HG03460 (cell line): ENCODE results near the gene PXDN.
"Not testable (repeated sequence)": the region's sequence is repeated elsewhere in the genome, so short reads cannot be mapped to it uniquely, and the experiment has no call there.

Experiments used
- ATAC-seq: cut with Tn5 transposase; IDR thresholded peaks from one replicate; pipeline ENCODE4 v1.9.1; 2021; ENCODE audit not compliant: unreplicated experiment

The PXDN gene, protein sequence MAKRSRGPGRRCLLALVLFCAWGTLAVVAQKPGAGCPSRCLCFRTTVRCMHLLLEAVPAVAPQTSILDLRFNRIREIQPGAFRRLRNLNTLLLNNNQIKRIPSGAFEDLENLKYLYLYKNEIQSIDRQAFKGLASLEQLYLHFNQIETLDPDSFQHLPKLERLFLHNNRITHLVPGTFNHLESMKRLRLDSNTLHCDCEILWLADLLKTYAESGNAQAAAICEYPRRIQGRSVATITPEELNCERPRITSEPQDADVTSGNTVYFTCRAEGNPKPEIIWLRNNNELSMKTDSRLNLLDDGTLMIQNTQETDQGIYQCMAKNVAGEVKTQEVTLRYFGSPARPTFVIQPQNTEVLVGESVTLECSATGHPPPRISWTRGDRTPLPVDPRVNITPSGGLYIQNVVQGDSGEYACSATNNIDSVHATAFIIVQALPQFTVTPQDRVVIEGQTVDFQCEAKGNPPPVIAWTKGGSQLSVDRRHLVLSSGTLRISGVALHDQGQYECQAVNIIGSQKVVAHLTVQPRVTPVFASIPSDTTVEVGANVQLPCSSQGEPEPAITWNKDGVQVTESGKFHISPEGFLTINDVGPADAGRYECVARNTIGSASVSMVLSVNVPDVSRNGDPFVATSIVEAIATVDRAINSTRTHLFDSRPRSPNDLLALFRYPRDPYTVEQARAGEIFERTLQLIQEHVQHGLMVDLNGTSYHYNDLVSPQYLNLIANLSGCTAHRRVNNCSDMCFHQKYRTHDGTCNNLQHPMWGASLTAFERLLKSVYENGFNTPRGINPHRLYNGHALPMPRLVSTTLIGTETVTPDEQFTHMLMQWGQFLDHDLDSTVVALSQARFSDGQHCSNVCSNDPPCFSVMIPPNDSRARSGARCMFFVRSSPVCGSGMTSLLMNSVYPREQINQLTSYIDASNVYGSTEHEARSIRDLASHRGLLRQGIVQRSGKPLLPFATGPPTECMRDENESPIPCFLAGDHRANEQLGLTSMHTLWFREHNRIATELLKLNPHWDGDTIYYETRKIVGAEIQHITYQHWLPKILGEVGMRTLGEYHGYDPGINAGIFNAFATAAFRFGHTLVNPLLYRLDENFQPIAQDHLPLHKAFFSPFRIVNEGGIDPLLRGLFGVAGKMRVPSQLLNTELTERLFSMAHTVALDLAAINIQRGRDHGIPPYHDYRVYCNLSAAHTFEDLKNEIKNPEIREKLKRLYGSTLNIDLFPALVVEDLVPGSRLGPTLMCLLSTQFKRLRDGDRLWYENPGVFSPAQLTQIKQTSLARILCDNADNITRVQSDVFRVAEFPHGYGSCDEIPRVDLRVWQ (N-terminal part only)

DNA sequence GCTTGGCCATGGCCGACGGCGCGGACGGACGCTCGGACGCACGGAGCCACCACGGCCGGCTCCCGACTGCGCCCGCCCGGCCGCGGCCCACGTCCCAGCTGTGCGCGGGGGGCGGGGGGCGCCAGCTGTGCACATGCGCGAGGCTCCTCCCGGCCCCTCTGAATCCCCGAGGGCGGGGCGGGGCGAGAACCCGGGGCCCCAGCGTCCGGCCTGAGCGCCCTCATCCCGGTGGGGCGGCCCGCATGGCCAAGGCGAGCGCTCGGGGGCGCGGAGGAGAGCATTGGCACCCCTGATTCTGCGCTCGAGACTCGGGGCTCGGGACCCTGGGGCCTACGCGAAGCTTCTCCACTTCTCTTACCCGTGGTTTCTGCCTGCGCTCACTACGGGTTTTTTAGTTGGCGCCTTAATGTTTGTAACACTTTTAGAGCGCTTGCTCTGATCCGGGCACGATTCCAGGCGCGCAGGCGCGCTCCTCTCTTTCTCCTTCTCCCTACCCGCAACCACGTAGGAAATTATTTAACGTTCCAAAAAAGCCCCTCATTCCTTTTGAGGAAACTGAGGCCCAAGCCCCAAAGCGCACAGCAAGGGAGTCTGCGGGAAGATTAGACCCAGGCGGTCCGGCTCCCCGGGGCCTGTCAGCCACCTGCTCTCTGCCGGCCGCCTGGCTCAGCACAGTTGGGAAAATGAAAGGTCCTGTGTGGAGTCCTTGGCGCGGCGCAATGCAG, at the start of gene PXDN:
TSS of gene PXDN (minus strand) at position 70 of the 725 bp plus-strand sequence. CDS start at position 10, 60 bp downstream.
- ATAC-seq = no peak

DNA sequence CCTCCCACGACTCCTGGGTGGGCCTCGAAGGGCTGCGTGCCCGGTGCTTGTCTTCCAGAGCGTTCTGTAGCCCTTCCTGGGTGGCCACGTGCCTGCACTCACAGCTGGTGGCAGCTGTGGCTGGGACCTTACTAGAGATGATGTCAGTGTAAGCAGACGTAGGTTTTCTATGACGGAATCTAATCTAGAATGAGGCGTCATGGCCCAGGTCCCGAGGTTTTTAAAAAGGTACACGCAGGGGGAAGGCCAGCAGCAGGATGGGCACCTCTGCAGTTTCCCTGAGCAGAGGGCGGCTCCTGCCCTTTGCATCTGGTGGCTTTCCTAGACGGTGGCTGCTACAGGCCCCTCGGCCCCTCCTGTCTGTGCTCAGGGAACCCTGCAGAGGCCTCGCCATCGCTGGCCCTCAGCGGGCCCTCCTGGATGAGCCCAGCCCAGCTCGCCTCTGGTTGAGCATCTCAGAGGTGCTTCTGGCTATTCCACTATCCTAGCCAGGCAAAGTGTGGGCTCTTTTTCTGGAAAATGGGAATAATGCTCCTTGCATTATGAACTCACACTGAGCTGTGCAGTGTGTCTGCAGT, 49.6 kb upstream of the PXDN start:
- ATAC-seq = no peak

DNA sequence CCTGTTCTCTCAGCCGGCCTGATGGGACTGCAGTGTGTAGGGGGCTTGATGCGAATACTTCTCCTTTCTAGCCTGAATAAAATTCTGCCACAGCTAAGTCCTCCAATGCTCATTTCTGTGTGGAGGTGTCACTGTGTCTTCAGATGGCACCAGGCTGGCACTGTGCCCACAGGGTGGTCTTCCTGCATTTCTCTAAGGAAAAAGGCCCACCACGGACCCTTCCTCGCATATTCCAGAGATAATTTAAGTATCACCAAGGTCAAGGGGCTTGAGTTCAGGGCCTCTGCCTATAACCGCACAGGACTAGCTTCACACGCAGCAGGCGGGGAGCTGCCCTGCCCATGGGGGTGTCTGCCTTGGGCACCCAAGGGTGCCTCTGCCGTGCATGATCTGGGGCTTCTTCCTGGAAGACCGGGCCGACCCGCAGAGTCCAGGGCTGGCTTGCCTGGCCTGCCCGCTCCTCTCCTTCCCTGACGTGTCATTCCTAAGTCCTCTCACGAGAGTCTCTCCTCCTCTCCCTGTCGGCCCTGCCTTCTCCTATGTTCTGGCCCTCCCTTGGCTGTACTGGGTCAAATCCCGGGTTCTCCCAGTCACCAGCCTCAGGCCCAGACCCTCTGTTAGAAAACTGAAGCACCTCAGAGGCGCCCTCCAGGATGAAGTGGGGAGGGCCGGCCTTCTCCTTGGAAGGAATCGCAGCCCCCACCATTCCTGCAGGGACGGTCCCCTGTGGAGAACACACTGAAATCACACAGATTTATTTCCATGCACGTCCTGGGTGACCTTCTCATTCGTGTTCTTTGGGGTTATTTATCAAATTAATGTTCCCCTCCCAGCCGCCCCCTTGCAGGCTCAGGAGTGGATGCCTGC, 48.9 kb upstream of the PXDN start:
- no peak for ATAC-seq

DNA sequence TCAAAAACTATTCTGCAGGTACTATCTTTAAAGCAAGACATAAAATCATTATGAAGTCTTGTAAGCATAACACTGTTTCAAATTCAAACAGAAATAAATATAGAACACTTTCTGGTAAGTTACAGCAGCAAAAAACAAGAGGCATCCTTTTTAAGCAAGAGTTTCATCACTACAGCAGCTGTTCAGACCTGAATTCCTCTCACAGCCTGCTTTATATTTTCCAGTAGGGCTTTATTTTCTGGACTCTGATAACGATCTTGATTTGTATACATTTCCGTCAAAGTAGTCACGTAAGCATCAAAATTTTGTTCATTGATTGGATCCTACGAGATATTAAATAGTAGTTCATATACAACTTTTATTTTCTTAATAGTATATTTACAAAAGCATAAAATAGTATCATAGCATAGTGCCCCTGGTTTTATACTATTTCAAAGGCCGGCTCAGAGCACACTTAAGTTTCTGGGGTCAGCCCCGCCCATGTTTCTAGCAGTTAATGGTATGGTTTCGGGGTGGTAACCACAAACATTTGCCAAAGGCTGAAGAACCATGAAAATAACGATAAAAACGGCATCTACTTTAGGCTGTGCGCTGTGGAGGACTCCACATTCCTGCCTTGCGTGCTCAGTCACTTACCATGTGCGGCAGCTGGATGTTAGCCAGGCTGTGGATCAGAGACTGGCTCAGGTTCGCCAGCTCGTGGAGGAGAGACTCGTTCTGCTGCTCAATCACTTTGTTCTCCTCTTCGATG, 47.5 kb upstream of the PXDN start:
- ATAC-seq = no peak

DNA sequence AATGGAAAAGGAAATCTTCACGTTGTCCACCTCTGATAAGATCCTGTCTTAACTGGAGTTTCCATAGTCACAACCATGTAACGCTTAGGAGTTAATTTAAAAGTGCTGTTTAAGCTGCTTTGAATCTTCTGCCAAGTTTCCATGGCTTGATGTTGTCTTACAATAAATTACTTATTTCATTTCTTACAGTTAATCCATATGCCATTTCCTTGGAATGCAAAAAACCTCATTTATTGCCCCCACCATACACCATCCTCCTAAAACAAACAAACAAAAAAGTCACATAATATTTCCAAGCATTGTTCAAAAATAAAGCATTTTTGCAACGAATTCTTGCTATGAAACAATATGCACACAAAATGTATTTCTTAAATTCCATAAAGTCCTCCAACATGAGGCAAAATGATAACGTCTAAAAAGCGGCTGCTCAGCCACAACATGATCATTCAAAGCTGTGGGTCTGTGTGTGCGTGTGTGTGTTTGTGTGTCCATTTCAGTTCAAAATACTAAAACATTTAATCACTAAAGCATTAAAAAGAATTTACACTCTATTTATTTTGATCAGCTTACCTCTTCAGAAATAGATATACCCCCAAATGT, 46.8 kb upstream of the PXDN start:
- no peak for ATAC-seq

DNA sequence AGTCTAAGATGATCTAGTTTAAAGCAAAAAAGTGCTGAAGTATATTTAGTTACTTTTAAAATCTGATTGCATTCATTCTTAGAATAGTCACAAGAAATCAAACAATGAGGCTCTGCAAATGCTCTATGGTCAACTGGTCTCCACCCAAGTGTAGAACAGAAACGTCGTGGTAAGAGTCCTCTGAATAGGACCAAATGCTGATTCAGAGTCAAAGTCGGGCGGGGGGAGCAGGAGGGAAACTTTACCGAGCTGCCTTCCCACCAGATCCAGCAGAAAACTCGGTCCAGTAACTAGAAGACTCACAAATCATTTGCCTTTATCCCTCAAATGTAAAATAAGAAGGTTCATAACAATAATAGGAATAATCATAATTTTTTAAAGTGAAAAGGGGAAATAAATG, 46.2 kb upstream of the PXDN start:
- no peak for ATAC-seq

DNA sequence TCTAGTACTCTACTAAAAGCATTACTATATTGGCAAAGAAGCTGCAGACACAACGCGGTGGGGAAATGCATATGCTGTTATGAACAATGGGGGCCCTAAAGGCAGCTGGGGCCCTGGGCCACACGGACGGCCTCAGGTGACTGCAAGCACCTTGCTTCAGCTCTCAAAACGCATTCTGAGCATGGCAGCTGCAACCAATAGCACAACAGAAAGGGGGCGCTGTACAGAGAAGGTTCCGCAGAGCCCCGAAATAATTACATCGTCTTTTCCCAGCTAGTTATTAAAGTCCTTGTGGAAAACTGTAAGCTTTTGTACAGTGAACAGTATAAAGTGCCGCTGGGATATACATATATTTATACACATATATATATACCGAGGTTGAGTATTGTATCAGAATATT, 45.3 kb upstream of the PXDN start:
- ATAC-seq = no peak

DNA sequence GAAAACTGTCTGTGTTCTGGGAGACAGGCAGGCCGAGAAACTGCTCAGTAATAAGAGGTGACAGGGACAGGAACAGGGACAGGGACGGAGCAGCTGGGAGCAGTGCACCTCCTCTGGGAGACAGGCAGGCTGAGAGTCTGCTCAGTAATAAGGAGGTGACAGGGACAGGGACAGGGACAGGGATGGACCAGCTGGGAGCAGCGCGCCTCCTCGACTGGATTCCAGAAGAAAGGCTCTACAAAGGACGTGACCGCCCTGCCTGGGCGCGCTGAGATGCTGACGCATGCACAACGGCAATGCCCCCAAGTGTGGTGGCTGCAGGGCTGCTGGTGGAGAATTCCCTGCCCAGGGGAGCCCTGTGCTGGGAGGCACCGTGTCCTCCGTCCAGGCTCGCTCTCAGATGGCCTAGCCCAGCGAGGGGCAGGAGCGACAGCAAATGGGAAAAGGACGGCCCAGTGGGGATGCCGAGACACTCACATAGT, 44.2 kb upstream of the PXDN start:
- no peak for ATAC-seq

DNA sequence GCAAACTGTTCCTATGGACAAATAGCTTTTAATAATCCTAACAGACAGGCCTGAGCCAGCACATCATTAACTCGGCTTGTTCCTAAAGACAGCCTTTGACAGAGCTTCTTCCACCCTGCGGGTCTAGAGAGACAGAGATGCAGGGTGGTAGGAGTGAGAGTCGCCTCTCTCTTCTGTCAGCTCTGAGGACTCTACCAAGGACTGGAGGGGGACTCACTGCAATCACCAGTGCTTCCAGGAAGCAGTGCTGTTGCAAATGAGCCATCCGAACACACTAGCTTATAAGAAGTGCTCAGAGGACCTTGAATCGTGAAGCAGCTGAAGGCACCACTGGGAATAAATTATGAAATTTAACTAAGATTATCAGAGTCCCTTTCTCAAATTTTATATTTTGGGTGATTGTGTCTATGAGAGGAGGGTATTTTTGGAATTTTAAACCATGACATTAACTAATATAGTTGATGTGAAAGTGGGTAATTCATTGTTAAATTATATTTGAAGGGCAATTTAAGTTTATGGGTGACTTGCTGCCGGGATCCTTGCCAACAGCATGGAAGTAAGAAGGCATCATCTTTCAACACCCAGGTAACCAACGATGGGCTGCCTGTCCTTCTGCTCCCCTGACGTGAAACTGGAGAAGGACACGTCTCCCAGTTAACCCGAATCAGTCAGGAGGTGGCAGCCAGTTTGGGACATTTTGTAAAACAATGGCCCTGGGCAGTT, 43.6 kb upstream of the PXDN start:
- no peak for ATAC-seq

DNA sequence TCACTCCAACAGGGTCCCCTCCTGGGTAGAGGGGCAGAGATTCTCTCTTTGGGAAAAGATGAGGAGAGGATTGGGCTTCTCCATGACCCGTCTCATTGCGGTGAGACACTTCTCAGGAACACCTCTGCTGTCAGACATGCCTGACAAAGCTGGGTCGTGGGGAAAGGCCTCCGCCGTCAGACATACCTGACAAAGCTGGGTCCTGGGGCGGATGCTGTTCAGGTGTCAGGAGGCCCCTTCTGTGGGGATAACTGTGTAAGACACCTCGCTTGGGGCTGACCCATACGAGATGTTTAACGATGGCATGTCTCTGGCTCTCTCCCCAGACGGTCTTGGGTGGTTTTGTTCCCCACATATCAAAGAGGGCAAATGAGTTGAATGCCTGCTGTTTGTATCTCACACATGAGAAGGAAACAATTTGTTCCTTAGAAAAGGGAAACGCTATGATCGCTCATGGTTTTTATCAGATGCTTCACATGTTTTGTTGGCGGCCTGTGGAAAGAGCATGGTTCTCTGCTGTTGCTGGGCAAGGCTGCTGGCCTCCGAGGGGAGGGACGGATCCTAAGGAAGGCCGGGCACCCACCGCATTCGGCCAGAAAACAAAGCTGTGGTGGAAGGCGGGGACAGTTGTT, 40.8 kb upstream of the PXDN start:
- ATAC-seq = no peak

DNA sequence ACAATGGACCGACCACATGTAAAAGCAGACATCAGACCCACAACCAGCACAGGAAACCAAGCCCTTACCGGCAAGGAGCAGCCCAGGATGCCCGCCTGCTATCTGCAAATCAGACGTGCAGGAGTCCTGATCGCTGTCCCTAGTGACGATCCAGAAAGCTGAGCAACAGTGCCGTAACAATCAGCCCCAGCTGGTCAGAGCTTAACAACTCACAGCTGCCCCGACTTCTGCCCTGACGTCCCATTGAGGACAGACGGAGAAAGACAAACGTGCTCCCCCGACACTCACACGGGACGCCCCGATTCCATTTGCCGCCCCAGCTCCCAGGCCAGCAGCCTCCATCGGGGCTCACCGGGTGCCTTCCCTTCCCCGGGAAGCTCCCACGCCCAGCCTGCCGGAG, 39.8 kb upstream of the PXDN start:
- no peak for ATAC-seq

DNA sequence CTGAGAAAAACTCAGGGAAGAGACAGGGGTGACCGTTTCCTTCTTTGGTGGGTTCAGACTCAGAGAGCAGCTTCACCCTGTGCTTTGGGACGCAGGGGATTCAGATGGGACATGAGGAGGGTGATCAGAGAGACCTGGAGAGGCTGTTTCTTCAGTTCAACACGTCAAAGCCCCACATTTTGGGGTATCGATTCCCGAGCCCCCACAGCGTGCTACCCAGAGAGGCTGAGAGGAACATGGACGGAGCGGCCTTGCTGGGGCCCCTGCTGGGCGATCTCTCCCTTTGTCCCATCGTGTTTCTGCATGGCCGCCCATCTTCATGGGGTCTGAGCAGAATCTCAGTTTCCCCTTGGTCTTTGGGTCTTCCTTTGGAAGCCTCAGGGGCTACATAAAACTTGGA, 38.2 kb upstream of the PXDN start:
- no peak for ATAC-seq

DNA sequence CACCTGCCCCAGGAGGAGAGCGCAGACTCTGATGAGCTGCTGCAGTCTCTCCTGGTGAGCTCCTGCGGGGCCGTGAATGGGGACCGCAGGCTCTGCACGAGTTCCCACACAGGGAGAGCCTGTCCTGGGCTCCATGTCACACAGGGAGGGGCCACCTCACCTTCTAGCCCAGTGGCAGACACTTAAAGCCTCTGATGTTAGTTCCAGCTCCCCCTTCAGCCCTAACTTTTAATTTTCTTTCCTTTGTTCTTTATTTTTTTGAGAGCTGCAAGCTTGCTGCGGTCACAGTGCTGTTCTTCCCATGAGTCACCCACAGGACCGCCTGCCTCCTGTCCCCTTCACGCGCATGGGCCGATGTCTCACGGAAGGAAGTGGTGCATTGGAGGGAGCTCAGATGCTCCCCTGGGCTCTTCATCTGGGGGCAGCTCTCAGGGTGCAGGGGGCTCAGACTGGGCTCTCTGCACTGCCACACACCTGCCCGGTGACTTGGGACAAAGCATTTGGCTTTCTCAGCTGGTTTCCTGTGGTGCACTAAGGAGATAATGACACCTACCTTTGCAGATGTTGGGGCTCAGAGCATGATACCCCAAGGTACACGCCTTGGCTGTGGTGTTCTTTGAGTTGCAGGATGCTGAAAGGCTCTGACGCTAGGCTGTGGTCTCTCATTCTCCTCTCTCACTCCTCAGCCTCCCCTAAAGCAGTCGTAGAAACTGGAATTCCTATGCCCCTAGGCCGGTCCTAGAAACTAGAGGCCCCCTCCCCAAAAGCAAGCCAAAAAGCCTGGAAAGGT, 37.2 kb upstream of the PXDN start:
- no peak for ATAC-seq

DNA sequence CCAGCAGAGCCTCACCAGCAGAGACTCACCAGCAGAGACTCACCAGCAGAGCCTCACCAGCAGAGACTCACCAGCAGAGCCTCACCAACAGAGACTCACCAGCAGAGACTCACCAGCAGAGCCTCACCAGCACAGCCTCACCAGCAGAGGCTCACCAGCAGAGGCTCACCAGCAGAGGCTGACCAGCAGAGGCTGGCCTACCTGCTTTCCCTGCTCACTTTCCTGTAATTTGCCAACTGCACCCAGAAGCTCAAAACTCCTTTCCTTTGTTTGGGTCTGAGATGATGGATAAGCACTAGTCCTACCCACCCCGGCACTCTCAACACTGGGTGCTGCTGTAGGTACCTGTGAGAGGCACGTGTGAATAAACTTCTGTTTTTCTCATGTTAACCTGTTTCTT, 36.4 kb upstream of the PXDN start:
- ATAC-seq = no peak

DNA sequence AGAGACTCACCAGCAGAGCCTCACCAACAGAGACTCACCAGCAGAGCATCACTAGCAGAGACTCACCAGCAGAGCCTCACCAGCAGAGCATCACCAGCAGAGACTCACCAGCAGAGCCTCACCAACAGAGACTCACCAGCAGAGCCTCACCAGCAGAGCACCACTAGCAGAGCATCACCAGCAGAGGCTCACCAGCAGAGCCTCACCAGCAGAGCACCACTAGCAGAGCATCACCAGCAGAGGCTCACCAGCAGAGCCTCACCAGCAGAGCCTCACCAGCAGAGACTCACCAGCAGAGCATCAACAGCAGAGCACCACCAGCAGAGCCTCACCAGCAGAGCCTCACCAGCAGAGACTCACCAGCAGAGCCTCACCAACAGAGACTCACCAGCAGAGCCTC, 35.7 kb upstream of the PXDN start:
- ATAC-seq = not testable (repeated sequence)

DNA sequence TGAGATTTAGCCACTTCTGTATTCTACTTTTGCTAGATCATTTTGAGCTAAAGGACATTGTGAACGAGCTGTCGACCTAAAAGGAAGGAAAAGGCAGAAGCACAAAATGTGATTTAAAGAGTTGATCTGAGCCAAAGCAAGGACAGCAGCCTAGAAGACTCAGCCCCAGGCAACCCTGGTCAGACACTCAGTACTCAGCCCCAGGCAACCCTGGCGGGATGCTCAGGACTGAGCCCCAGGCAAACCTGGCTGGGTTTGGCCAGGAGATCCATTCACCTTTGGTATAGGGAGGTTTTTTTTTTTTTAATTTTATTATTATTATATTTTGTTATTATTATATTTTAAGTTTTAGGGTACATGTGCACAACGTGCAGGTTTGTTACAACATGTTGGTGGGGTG, 34.3 kb upstream of the PXDN start:
- no peak for ATAC-seq
